GM21619 (cell line): ENCODE measurements around the gene NCBP3.
"Not testable (repeated sequence)": the region's sequence is repeated elsewhere in the genome, so short reads cannot be mapped to it uniquely, and the experiment has no call there.

Experiments
- ATAC-seq: cut with Tn5 transposase; IDR thresholded peaks from one replicate; pipeline ENCODE4 v1.9.1; 2021; ENCODE audit not compliant: unreplicated experiment

Gene NCBP3

GRCh38 chr17:3794152-3794551 lies 51.9 kb downstream of the NCBP3 start:
- not testable (repeated sequence) for ATAC-seq

GRCh38 chr17:3793258-3793657 lies 52.8 kb downstream of the NCBP3 start:
- not testable (repeated sequence) for ATAC-seq

- no peak for ATAC-seq
These were observed 53.6 kb downstream of the NCBP3 start for GRCh38 chr17:3792481-3792880.

GRCh38 chr17:3788200-3788599 lies 57.8 kb downstream of the NCBP3 start:
- no peak for ATAC-seq

GRCh38 chr17:3785323-3785722 lies 60.7 kb downstream of the NCBP3 start:
- not testable (repeated sequence) for ATAC-seq

- no peak for ATAC-seq
These were observed 63.3 kb downstream of the NCBP3 start for GRCh38 chr17:3782751-3783150.

- no peak for ATAC-seq
These were observed 65.1 kb downstream of the NCBP3 start for GRCh38 chr17:3780986-3781385.

GRCh38 chr17:3777366-3778120 lies 68.5 kb downstream of the NCBP3 start:
- no peak for ATAC-seq

GRCh38 chr17:3773966-3774365 lies 72.1 kb downstream of the NCBP3 start:
- ATAC-seq: no peak

- no peak for ATAC-seq
These were observed 72.5 kb downstream of the NCBP3 start for GRCh38 chr17:3773511-3773910.

- no peak for ATAC-seq
These were observed 73.3 kb downstream of the NCBP3 start for GRCh38 chr17:3772764-3773163.

GRCh38 chr17:3771140-3771539 lies 74.9 kb downstream of the NCBP3 start:
- no peak for ATAC-seq

- no peak for ATAC-seq
These were observed 75.6 kb downstream of the NCBP3 start for GRCh38 chr17:3770466-3770865.

GRCh38 chr17:3768769-3769168 lies 77.3 kb downstream of the NCBP3 start:
- no peak for ATAC-seq

- ATAC-seq: no peak
These were observed 77.7 kb downstream of the NCBP3 start for GRCh38 chr17:3768341-3768740.

- ATAC-seq: no peak
These were observed 79.3 kb downstream of the NCBP3 start for GRCh38 chr17:3766779-3767178.

GRCh38 chr17:3765981-3766380 lies 80.1 kb downstream of the NCBP3 start:
- no peak for ATAC-seq

GRCh38 chr17:3763777-3764170 lies 82.3 kb downstream of the NCBP3 start:
- no peak for ATAC-seq

- no peak for ATAC-seq
These were observed 82.9 kb downstream of the NCBP3 start for GRCh38 chr17:3762922-3763776.

GRCh38 chr17:3761918-3762380 lies 84.1 kb downstream of the NCBP3 start:
- ATAC-seq: no peak

GRCh38 chr17:3761036-3761917 lies 84.8 kb downstream of the NCBP3 start:
- no peak for ATAC-seq
